Measurements from ENCODE around the gene CCL11.

DNA sequence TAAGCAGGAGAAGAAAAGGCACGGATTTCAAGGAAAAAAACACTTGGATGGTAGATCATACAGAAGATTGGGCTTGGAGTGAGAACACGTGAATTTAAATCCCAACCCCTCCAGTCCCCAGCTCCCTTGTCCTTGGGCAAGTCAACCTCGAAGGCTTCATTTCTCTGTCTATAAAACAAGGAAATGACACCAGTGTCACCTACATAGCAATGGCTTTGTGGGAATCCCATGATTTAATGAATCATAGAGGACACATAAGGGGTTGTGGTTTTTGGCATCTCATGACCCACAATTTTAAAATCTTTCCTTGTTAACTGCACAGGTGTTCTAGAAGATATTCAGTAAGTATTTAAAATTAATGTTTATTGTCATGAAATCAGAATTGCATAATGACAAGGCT lies 38.7 kb upstream of the CCL11 start:
- no peak for TF ChIP-seq POLR2A (IDR thresholded peaks at IDR 0.05; ENCODE audit: low read length)
- no peak for TF ChIP-seq GATA1 (IDR thresholded peaks at IDR 0.05; ENCODE audit: low read depth, low read length)

Measured in erythroblast (primary cell).